Endothelial cell of umbilical vein (primary cell): ENCODE results near the gene NXN. TPM values are rescaled to one million over a fixed set of nuclear protein-coding genes. Genes with fewer than 3 reads are reported as not detected.
"Not testable (repeated sequence)": the region's sequence is repeated elsewhere in the genome, so short reads cannot be mapped to it uniquely, and the experiment has no call there.

Experiments used
- BruUV-seq: library from RNA; stranded (reverse); fragments of 400-500 nt; replicated peaks from 2 replicates; lab custom pipeline; 2021; lab: Mats Ljungman, UMichigan
- CTCF ChIA-PET: fragments of 300-600, 350-600 bp; sonication (Branson Sonifier 250); formaldehyde crosslinking; loops from one replicate; lab custom pipeline; 2021; ENCODE audit warnings: antibody characterized with exemption, inconsistent platforms; lab: Charles Lee
- POLR2A ChIA-PET: fragments of 300-600, 350-600 bp; sonication (Branson Sonifier 250); formaldehyde crosslinking; loops from one replicate; lab custom pipeline; 2021; ENCODE audit warnings: antibody characterized with exemption, inconsistent platforms; lab: Charles Lee
- DNase-seq: peaks from one replicate; pipeline ENCODE4 v3.0.0-alpha.2; 2011; ENCODE audit warnings: low read depth, low spot score
- FAIRE-seq: peaks from 2 replicates; lab custom pipeline; 2011; peaks lifted over from hg19 to GRCh38; lab: Jason Lieb, UNC
- H2AFZ ChIP-seq: 2 replicates; pipeline ENCODE4 v1.6.0; 2012; ENCODE audit warnings: low read depth, low read length, control low read depth, inconsistent platforms
- H3K27ac ChIP-seq: 2 replicates; pipeline ENCODE4 v1.5.1; 2011; ENCODE audit warnings: low read depth, mild to moderate bottlenecking, control low read depth, low read length, moderate library complexity; ENCODE audit not compliant: insufficient read depth
- H3K27me3 ChIP-seq, 2 experiments: 2 replicates each; pipeline versions ENCODE4 v1.6.0 to v1.6.1; 2011; ENCODE audit warnings: low read length in 2 of 2, mixed read lengths in 1 of 2; ENCODE audit not compliant: control insufficient read depth in 2 of 2, insufficient read depth in 2 of 2
- H3K36me3 ChIP-seq, 2 experiments: 2 replicates in 1 of 2; 3 replicates in 1 of 2; pipeline ENCODE4 v1.5.1; 2011; ENCODE audit warnings: low read length in 2 of 2, mild to moderate bottlenecking in 1 of 2, moderate library complexity in 1 of 2; ENCODE audit not compliant: control insufficient read depth in 2 of 2, insufficient read depth in 2 of 2; ENCODE audit errors: extremely low read depth in 1 of 2
- H3K4me1 ChIP-seq: 3 replicates; pipeline ENCODE4 v1.5.1; 2011; ENCODE audit warnings: mild to moderate bottlenecking, low read length; ENCODE audit not compliant: control insufficient read depth, insufficient read depth; ENCODE audit errors: extremely low read depth
- H3K4me2 ChIP-seq: 2 replicates; pipeline ENCODE4 v1.6.1; 2011; ENCODE audit warnings: low read length, control low read depth, mixed read lengths; ENCODE audit not compliant: insufficient read depth
- H3K4me3 ChIP-seq, 3 experiments: fragments of 200-600 bp in 1 of 3; sonication (generic), shearing (Covaris generic) in 1 of 3; replicated peaks in 1 of 3; 2 replicates each; pipeline ENCODE4 v1.5.1; 2011 to 2016; ENCODE audit warnings: control low read depth in 3 of 3, low read length in 3 of 3, mild to moderate bottlenecking in 2 of 3, inconsistent platforms in 1 of 3, low read depth in 1 of 3, moderate library complexity in 1 of 3; ENCODE audit not compliant: insufficient read depth in 1 of 3
- H3K79me2 ChIP-seq: 2 replicates; pipeline ENCODE4 v1.6.0; 2012; ENCODE audit warnings: low read length, inconsistent platforms; ENCODE audit not compliant: control insufficient read depth, insufficient read depth
- H3K9ac ChIP-seq: replicated peaks from 2 replicates; pipeline ENCODE3; 2011; ENCODE audit warnings: low read length, control low read depth; ENCODE audit not compliant: insufficient read depth; ENCODE audit errors: extremely low read depth
- H3K9me1 ChIP-seq: replicated peaks from 3 replicates; pipeline ENCODE4 v1.6.0; 2011; ENCODE audit warnings: mild to moderate bottlenecking, low read length; ENCODE audit not compliant: control insufficient read depth, insufficient read depth; ENCODE audit errors: extremely low read depth
- H3K9me3 ChIP-seq: replicated peaks from 2 replicates; pipeline ENCODE4 v1.5.1; 2012; ENCODE audit warnings: low read length, inconsistent platforms; ENCODE audit not compliant: control insufficient read depth, insufficient read depth
- H4K20me1 ChIP-seq: replicated peaks from 2 replicates; pipeline ENCODE3; 2011; ENCODE audit warnings: mild to moderate bottlenecking, low read length; ENCODE audit not compliant: control insufficient read depth, insufficient read depth; ENCODE audit errors: extremely low read depth
- EZH2 ChIP-seq: IDR thresholded peaks from 2 replicates; pipeline ENCODE4 v1.6.1; 2012; ENCODE audit warnings: borderline replicate concordance, low read depth, mild to moderate bottlenecking, moderate library complexity, low read length, inconsistent platforms; ENCODE audit not compliant: severe bottlenecking
- FOS ChIP-seq: IDR thresholded peaks from 2 replicates; pipeline ENCODE4 v1.6.1; 2011; ENCODE audit warnings: mild to moderate bottlenecking, low read length, moderate library complexity, borderline replicate concordance; ENCODE audit not compliant: insufficient read depth
- GATA2 ChIP-seq: IDR thresholded peaks from 2 replicates; pipeline ENCODE4 v1.7.0; 2011; ENCODE audit warnings: low read depth, mild to moderate bottlenecking, moderate library complexity, mixed read lengths, low read length; ENCODE audit not compliant: insufficient read length, insufficient read depth
- JUN ChIP-seq: IDR thresholded peaks from 2 replicates; pipeline ENCODE4 v1.6.1; 2011; ENCODE audit warnings: borderline replicate concordance, low read depth; ENCODE audit not compliant: insufficient read length, insufficient read depth
- MYC ChIP-seq: IDR thresholded peaks from one replicate; pipeline ENCODE4 v1.6.1; 2011; ENCODE audit warnings: mild to moderate bottlenecking, low read depth, low read length
- POLR2A ChIP-seq: IDR thresholded peaks from 2 replicates; pipeline ENCODE4 v1.6.1; 2012; ENCODE audit warnings: low read depth, mild to moderate bottlenecking, control low read depth, low read length
- POLR2AphosphoS5 ChIP-seq: IDR thresholded peaks from 2 replicates; pipeline ENCODE4 v1.6.1; 2012; ENCODE audit warnings: low read depth, mild to moderate bottlenecking, control low read depth, low read length, moderate library complexity; ENCODE audit not compliant: insufficient read depth
- dilution Hi-C: fragments of 300-500 bp; cut with MboI; formaldehyde crosslinking; loops from one replicate; pipeline ENCODE4 v1.15.0; 2019; ENCODE audit warnings: low sequenced_read_pairs; ENCODE audit not compliant: extremely low pct_ligation_motif_present
- intact Hi-C: fragments of 100-400 bp; cut with micrococcal nuclease; formaldehyde crosslinking; loops from one replicate; pipeline ENCODE4 v1.10.0; 2022
- polyA plus RNA-seq, 4 experiments: library from polyadenylated mRNA; depleted of rRNA in 3 of 4; stranded (reverse) in 3 of 4; unstranded in 1 of 4; fragments of >200 nt; gene quantifications; 2 replicates each; pipeline versions ENCODE4 v1.2.1 to v1.2.3, GENCODE V29; 2011 to 2012; ENCODE audit warnings: missing spikeins in 1 of 4
- total RNA-seq: library from RNA; stranded (reverse); gene quantifications from 2 replicates; pipeline ENCODE4 v1.2.3, GENCODE V29; 2021
- TF ChIP-seq, protein P1 (sequence below), 2 donors: IDR thresholded peaks; 1 replicate in 1 of 2; 2 replicates in 1 of 2; pipeline ENCODE4 v1.5.1; 2011; ENCODE audit warnings: low read length in 2 of 2, mild to moderate bottlenecking in 2 of 2, moderate library complexity in 2 of 2, control low read depth in 1 of 2, inconsistent platforms in 1 of 2, low read depth in 1 of 2; ENCODE audit not compliant: insufficient read depth in 1 of 2; ENCODE audit errors: extremely low read depth in 1 of 2
- TF ChIP-seq, protein P2 (sequence below): IDR thresholded peaks from 2 replicates; pipeline ENCODE4 v1.6.1; 2011; ENCODE audit not compliant: insufficient read depth, insufficient read length

Gene NXN
- total and polyA plus RNA-seq, 2 donors (not counting 3 experiments of a cell fraction or from before 2014, with no cell fraction given), result 69.5 to 77.3 TPM

- Histone ChIP-seq H3K27ac (peak within 1 kb of the TSS; percentile 86), H3K9me1 (no peaks in the 10 kb centered on the region), H2AFZ (peak within 1 kb of the TSS; percentile 86), H3K9ac (peak within 1 kb of the TSS; percentile 95), H3K27me3 (no peaks in the 10 kb centered on the region), H3K4me2 (peak within 1 kb of the TSS; percentile 51), H3K9me3 (no peaks in the 10 kb centered on the region), H4K20me1 (no peaks in the 10 kb centered on the region), H3K4me3 (peak within 1 kb of the TSS; percentile 77 to 97 (median 86)), H3K4me1 (peaks cover 29% of the 10 kb centered on the region), H3K79me2 (peaks cover 21% of the 10 kb centered on the region), H3K36me3 (peaks cover 0 to 4% of the 10 kb centered on the region in 2 experiments)
- DNase-seq (peak; percentile 98), FAIRE-seq (peak; percentile 95)
- dilution Hi-C loops, result loop anchor here (25.0 kb wide), 1 partner anchor 209 kb away; the partner anchor contains the start of genes GLOD4 and MRM3
- ChIA-PET CTCF (interaction anchor here (0.6 to 4.3 kb wide), 38 partner anchors 9 to 585 kb away, joined by 3 to 48 read pairs (median 5); partner anchors contain the start of genes GLOD4, MRM3, NXN and VPS53), POLR2A (interaction anchor here (0.7 kb wide), 1 partner anchor 251 kb away, joined by 4 read pairs; no protein-coding TSS in a partner anchor)
- BruUV-seq, result no TSS peak
- TF ChIP-seq POLR2AphosphoS5, result peak; percentile 77
- TF ChIP-seq JUN, result no peak
- no peak for TF ChIP-seq FOS
- peak; percentile 95 for TF ChIP-seq MYC
- TF ChIP-seq GATA2, result peak; percentile 14
- TF ChIP-seq, protein P1, sequence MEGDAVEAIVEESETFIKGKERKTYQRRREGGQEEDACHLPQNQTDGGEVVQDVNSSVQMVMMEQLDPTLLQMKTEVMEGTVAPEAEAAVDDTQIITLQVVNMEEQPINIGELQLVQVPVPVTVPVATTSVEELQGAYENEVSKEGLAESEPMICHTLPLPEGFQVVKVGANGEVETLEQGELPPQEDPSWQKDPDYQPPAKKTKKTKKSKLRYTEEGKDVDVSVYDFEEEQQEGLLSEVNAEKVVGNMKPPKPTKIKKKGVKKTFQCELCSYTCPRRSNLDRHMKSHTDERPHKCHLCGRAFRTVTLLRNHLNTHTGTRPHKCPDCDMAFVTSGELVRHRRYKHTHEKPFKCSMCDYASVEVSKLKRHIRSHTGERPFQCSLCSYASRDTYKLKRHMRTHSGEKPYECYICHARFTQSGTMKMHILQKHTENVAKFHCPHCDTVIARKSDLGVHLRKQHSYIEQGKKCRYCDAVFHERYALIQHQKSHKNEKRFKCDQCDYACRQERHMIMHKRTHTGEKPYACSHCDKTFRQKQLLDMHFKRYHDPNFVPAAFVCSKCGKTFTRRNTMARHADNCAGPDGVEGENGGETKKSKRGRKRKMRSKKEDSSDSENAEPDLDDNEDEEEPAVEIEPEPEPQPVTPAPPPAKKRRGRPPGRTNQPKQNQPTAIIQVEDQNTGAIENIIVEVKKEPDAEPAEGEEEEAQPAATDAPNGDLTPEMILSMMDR (IDR thresholded peaks at IDR 0.05; ENCODE audit: extremely low read depth in 1 of 2, insufficient read depth in 1 of 2, low read depth in 1 of 2, low read length in 2 of 2), result peak; percentile 94 to 97
- TF ChIP-seq, protein P2, sequence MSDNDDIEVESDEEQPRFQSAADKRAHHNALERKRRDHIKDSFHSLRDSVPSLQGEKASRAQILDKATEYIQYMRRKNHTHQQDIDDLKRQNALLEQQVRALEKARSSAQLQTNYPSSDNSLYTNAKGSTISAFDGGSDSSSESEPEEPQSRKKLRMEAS, result peak; percentile 93
- peak; percentile 81 for TF ChIP-seq POLR2A
- no peak for TF ChIP-seq EZH2
- intact Hi-C loops, result loop anchor here (1.0 to 5.0 kb wide), 5 partner anchors 202 to 854 kb away; partner anchors contain the start of genes GLOD4, MRM3 and VPS53
Measured at GRCh38 chr17:996554-997344, 17.2 kb upstream of the NXN start, which contains the start of gene TIMM22. TIMM22 (plus strand) TSS chr17:997129; CDS start chr17:997143, 14 bp downstream.

GRCh38 chr17:995324-995723 lies 15.7 kb upstream of the NXN start:
- dilution Hi-C loops (loop anchor here (25.0 kb wide), 1 partner anchor 208 kb away; the partner anchor contains the start of genes GLOD4 and MRM3), intact Hi-C loops (loop anchor here (5.0 kb wide), 2 partner anchors 583 to 853 kb away; a partner anchor contains a TSS)
- CTCF ChIA-PET, result interaction anchor here (0.8 to 3.1 kb wide), 5 partner anchors 15 to 213 kb away, joined by 4 to 48 read pairs (median 20); partner anchors contain the start of genes GLOD4 and MRM3
- H3K4me2 ChIP-seq, POLR2A ChIA-PET, FAIRE-seq, H2AFZ ChIP-seq, H3K27ac ChIP-seq, H3K9ac ChIP-seq, H3K9me3 ChIP-seq, DNase-seq, H3K4me3 ChIP-seq, BruUV-seq, H3K27me3 ChIP-seq, H3K36me3 ChIP-seq, H3K9me1 ChIP-seq, H4K20me1 ChIP-seq: not testable (repeated sequence)
- Histone ChIP-seq H3K4me1 (peaks cover 15% of the 10 kb centered on the region), H3K79me2 (peaks cover 21% of the 10 kb centered on the region)
